Gastroesophageal sphincter (tissue), 4 donors: Measurements from ENCODE around the gene TMEM168. TPM values are rescaled to one million over a fixed set of nuclear protein-coding genes. Genes with fewer than 3 reads are reported as not detected.
"Not testable (repeated sequence)": the region's sequence is repeated elsewhere in the genome, so short reads cannot be mapped to it uniquely, and the experiment has no call there.

ENCODE experiments used
- ATAC-seq: fragments of 150-250 bp; one replicate; pipeline ENCODE4 v1.9.1; 2016; ENCODE audit warnings: mild to moderate bottlenecking, moderate library complexity
- H3K27ac ChIP-seq, 4 donors: fragments of 200-600 bp; sonication (generic) in 3 of 4; 1 replicate in 3 of 4; 2 replicates in 1 of 4; pipeline ENCODE4 v1.5.1; 2016 to 2019
- H3K27me3 ChIP-seq: fragments of 200-600 bp; sonication (generic); one replicate; pipeline ENCODE4 v1.5.1; 2019
- H3K36me3 ChIP-seq, 2 donors: fragments of 200-600 bp; sonication (generic); one replicate each; pipeline ENCODE4 v1.5.1; 2019; ENCODE audit warnings: control low read depth in 1 of 2
- H3K4me1 ChIP-seq, 3 donors: fragments of 200-600 bp; sonication (generic); 1 replicate in 2 of 3; 2 replicates in 1 of 3; pipeline ENCODE4 v1.5.1; 2016 to 2019; ENCODE audit warnings: control low read depth in 2 of 3
- H3K4me3 ChIP-seq, 2 donors: fragments of 200-600 bp; sonication (generic); one replicate each; pipeline ENCODE4 v1.5.1; 2019; ENCODE audit warnings: mild to moderate bottlenecking in 1 of 2, moderate library complexity in 1 of 2
- H3K9me3 ChIP-seq, 3 donors: fragments of 200-600 bp; sonication (generic); one replicate each; pipeline ENCODE4 v1.5.1; 2017 to 2019; ENCODE audit warnings: control low read depth in 2 of 3
- EP300 ChIP-seq: sonication (generic); formaldehyde crosslinking; IDR thresholded peaks from one replicate; pipeline ENCODE4 v1.6.1; 2017; ENCODE audit warnings: antibody characterized with exemption, mild to moderate bottlenecking
- POLR2A ChIP-seq, 2 donors: fragments of 450-650 bp; IDR thresholded peaks; one replicate each; pipeline ENCODE4 v1.6.1; 2017; ENCODE audit warnings: antibody characterized with exemption in 2 of 2, mild to moderate bottlenecking in 2 of 2, moderate library complexity in 1 of 2
- POLR2AphosphoS5 ChIP-seq: sonication (generic); formaldehyde crosslinking; IDR thresholded peaks from one replicate; pipeline ENCODE4 v1.6.1; 2017; ENCODE audit warnings: antibody characterized with exemption
- WGBS, 2 donors: methylation state at CpG; one replicate each; pipeline ENCODE4 v1.1.5; 2018; ENCODE audit warnings: low coverage in 1 of 2; 5-methylcytosine and 5-hydroxymethylcytosine counted together
- total RNA-seq, 4 donors: library from RNA; depleted of rRNA; stranded (reverse); fragments of >200 nt; gene quantifications; one replicate each; pipeline ENCODE4 v1.1.0, GENCODE V29; 2016
- TF ChIP-seq, protein P1 (sequence below), 4 experiments: fragments of 200-600 bp in 2 of 4; fragments of 450-650 bp in 2 of 4; sonication (generic) in 1 of 4; IDR thresholded peaks; one replicate each; pipeline ENCODE4 v1.5.1; 2017 to 2019; ENCODE audit warnings: antibody characterized with exemption in 4 of 4, mild to moderate bottlenecking in 2 of 4, moderate library complexity in 2 of 4

The TMEM168 gene
- total RNA-seq, 4 donors from 2014 or later = 11.4 to 23.7 (median 19.0) TPM

GRCh38 chr7:112735261-112735660, 54.9 kb downstream of the TMEM168 start:
- TF ChIP-seq POLR2AphosphoS5 (no peak), EP300 (no peak), POLR2A (IDR thresholded peaks at IDR 0.05) (no peak)
- TF ChIP-seq, protein P1, sequence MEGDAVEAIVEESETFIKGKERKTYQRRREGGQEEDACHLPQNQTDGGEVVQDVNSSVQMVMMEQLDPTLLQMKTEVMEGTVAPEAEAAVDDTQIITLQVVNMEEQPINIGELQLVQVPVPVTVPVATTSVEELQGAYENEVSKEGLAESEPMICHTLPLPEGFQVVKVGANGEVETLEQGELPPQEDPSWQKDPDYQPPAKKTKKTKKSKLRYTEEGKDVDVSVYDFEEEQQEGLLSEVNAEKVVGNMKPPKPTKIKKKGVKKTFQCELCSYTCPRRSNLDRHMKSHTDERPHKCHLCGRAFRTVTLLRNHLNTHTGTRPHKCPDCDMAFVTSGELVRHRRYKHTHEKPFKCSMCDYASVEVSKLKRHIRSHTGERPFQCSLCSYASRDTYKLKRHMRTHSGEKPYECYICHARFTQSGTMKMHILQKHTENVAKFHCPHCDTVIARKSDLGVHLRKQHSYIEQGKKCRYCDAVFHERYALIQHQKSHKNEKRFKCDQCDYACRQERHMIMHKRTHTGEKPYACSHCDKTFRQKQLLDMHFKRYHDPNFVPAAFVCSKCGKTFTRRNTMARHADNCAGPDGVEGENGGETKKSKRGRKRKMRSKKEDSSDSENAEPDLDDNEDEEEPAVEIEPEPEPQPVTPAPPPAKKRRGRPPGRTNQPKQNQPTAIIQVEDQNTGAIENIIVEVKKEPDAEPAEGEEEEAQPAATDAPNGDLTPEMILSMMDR (IDR thresholded peaks at IDR 0.05) = no peak
- ATAC-seq = no peak
- Histone ChIP-seq H3K9me3 (peaks cover 0 to 88% (median 0%) of the 10 kb centered on the region in 3 donors), H3K4me1 (no peaks in the 10 kb centered on the region), H3K4me3 (no peak overlapping the region), H3K36me3 (no peaks in the 10 kb centered on the region), H3K27me3 (no peaks in the 10 kb centered on the region), H3K27ac (no peak overlapping the region)
- whole genome bisulfite sequencing, 2 donors = 100% methylated on average over 1 of the region's 1 CpG

DNA sequence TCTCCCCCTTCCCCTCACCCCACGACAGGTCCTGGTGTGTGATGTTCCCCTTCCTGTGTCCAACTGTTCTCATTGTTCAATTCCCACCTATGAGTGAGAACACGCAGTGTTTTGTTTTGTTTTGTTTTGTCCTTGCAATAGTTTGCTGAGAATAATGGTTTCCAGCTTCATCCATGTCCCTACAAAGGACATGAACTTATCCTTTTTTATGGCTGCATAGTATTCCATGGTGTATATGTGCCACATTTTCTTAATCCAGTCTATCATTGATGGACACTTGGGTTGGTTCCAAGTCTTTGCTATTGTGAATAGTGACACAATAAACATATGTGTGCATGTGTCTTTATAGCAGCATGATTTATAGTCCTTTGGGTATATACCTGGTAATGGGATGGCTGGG, 58.9 kb downstream of the TMEM168 start:
- peaks cover 0 to 78% (median 0%) of the 10 kb centered on the region in 3 donors for H3K9me3 ChIP-seq
- 81 to 86% methylated on average over 2 of the region's 2 CpGs for WGBS, 2 donors
- not testable (repeated sequence) for H3K27ac ChIP-seq, H3K4me3 ChIP-seq, H3K27me3 ChIP-seq, H3K36me3 ChIP-seq, H3K4me1 ChIP-seq, ATAC-seq

DNA sequence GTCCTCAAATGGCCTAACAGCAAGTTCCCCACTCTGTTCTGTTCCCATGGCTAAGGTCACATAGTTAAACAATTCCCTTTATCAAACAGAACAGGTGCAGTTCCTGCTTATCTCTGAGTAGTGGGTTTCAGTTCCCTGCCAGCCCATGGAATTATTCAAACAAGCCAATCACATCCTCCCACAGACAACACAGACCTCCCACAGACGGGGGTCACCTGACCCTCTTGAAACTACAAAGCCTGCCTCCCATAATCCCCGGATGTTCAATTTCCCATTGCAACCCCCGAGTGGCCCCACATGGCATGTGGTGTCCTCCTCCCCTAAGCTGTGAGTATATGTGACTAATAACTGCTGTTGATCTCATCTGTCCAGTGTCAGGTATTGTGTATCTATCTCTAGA, 64.1 kb downstream of the TMEM168 start:
- TF ChIP-seq EP300 = no peak
- no peak for TF ChIP-seq POLR2AphosphoS5
- TF ChIP-seq, protein P1 (IDR thresholded peaks at IDR 0.05) = no peak
- TF ChIP-seq POLR2A (IDR thresholded peaks at IDR 0.05) = no peak
- H3K9me3 ChIP-seq = peaks cover 0 to 55% (median 0%) of the 10 kb centered on the region in 3 donors
- H3K36me3 ChIP-seq = no peaks in the 10 kb centered on the region
- H3K4me1 ChIP-seq = no peaks in the 10 kb centered on the region
- H3K27ac ChIP-seq = no peak overlapping the region
- H3K27me3 ChIP-seq = no peaks in the 10 kb centered on the region
- WGBS, 2 donors = 64 to 70% methylated on average over 2 to 3 of the region's 3 CpGs
- ATAC-seq = no peak
- H3K4me3 ChIP-seq = no peak overlapping the region

DNA sequence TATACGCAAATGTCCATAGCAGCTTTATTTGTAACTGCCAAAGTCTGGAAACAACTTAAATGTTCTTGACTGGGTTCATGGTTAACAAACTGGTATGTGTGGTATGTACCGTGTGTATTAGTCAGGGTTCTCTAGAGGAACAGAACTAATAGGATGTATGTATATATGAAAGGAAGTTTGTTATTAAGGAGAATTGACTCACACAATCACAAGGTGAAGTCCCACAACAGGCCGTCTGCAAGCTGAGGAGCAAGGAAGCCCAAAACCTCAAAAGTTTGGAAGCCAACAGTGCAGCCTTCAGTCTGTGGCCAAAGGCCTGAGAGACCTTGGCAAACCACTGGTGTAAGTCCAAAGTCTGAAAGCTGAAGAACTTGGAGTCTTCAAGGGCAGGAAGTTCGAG, 66.8 kb downstream of the TMEM168 start:
- no peaks in the 10 kb centered on the region for H3K4me1 ChIP-seq
- ATAC-seq = no peak
- no peaks in the 10 kb centered on the region for H3K27me3 ChIP-seq
- no peak overlapping the region for H3K27ac ChIP-seq
- H3K9me3 ChIP-seq = peaks cover 0 to 40% (median 0%) of the 10 kb centered on the region in 3 donors
- H3K4me3 ChIP-seq = no peak overlapping the region
- TF ChIP-seq, protein P1 (IDR thresholded peaks at IDR 0.05) = no peak
- TF ChIP-seq EP300 = no peak
- no peak for TF ChIP-seq POLR2AphosphoS5
- TF ChIP-seq POLR2A (IDR thresholded peaks at IDR 0.05) = no peak
- 67 to 82% methylated on average over 4 of the region's 4 CpGs for WGBS, 2 donors
- no peaks in the 10 kb centered on the region for H3K36me3 ChIP-seq

GRCh38 chr7:112721366-112721765, 68.8 kb downstream of the TMEM168 start:
- no peaks in the 10 kb centered on the region for H3K36me3 ChIP-seq
- no peak for ATAC-seq
- no peak overlapping the region for H3K4me3 ChIP-seq
- H3K27ac ChIP-seq = no peak overlapping the region
- WGBS, 2 donors = 20 to 30% methylated on average over 1 of the region's 1 CpG
- TF ChIP-seq EP300 (no peak), POLR2AphosphoS5 (no peak)
- peaks cover 0 to 40% (median 0%) of the 10 kb centered on the region in 3 donors for H3K9me3 ChIP-seq
- H3K4me1 ChIP-seq = no peaks in the 10 kb centered on the region
- no peaks in the 10 kb centered on the region for H3K27me3 ChIP-seq

DNA sequence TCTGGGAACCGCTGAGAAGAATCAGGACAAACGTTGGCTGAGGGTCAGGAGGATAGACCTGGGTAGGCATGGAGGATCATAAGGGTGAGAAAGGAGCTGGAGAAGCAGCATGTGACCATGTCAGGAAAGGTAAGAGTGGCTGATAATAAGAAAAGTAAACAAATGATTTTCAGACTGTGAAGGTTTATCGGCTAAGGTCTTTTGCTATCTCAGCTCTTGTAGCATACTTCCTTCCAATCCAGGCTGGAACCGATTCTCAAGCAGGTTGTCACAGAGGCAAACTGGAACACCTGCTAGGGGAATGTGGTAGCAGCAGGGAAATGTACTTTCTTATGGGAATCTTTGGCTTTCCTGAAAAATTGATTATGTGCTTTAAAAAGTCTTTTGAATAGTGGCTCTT, 74.7 kb downstream of the TMEM168 start:
- Histone ChIP-seq H3K27me3 (no peaks in the 10 kb centered on the region), H3K36me3 (no peaks in the 10 kb centered on the region), H3K4me3 (no peak overlapping the region), H3K9me3 (peaks cover 0 to 26% (median 0%) of the 10 kb centered on the region in 3 donors), H3K4me1 (no peaks in the 10 kb centered on the region), H3K27ac (no peak overlapping the region)
- no peak for ATAC-seq
- 78 to 79% methylated on average over 2 to 4 of the region's 4 CpGs for WGBS, 2 donors
- no peak for TF ChIP-seq POLR2AphosphoS5
- TF ChIP-seq POLR2A (IDR thresholded peaks at IDR 0.05) = no peak
- TF ChIP-seq, protein P1 (IDR thresholded peaks at IDR 0.05) = no peak
- no peak for TF ChIP-seq EP300
